Activated CD4-positive, alpha-beta T cell treated with anti-CD3 and anti-CD28 coated beads, Interleukin-2, Interleukin-4, amounts not matched to agents 100 ng/mL and 50 ng/mL, durations not matched to agents 16 hours and 8 hours (primary cell): ENCODE results near the gene LMAN2L.
"Not testable (repeated sequence)": the region's sequence is repeated elsewhere in the genome, so short reads cannot be mapped to it uniquely, and the experiment has no call there.

ENCODE experiments used
- DNase-seq: peaks from one replicate; pipeline ENCODE4 v3.0.0-alpha.2; 2020; ENCODE audit warnings: low spot score

The LMAN2L gene

GRCh38 chr2:96687711-96688640, 51.9 kb downstream of the LMAN2L start:
- no peak for DNase-seq

DNA sequence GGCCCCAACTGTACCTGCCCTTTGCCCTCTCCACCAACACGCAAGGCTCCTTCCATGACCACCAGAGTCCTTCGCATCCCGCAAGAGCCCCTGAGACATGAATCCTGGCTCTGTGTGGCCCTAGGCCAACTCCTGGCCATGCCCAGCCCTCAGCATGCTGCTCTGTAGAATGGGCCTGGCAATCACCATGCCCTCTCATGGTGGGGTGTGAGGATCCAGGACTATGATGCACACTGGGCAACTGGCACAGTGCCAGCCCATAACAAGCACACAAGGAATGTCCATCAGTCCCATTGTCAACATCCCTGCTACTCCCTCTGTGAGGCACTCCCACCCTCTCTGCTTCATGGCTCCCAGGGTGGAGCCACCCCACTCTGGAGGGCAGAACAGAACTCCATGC, 52.6 kb downstream of the LMAN2L start:
- DNase-seq, result no peak

- DNase-seq, result no peak
Measured at GRCh38 chr2:96685577-96686459, 54.0 kb downstream of the LMAN2L start.

GRCh38 chr2:96684883-96685576, 54.8 kb downstream of the LMAN2L start:
- DNase-seq, result no peak

GRCh38 chr2:96683972-96684820, 55.7 kb downstream of the LMAN2L start:
- DNase-seq, result no peak

DNA sequence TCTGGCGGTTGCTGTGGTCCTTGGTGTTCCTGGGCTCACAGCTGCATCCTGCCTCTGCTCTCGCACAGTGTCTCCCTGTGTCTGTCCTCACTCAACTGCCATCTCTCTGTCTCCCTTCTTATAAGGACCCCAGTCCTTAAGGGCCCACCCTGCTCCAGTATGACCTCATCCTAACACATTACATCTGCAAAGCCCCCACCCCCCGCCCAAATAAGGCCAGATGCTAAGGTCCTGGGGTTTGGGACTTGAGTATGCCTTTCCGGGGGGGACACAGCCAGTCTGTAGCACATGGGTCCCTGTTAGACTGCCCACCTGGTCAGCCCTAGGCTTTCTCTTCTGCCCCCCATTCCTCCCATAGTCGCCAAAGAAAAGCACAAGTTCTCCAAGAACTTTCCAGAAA, 56.6 kb downstream of the LMAN2L start:
- DNase-seq, result no peak

- DNase-seq, result no peak
Measured at GRCh38 chr2:96681540-96681939, 58.3 kb downstream of the LMAN2L start.

DNA sequence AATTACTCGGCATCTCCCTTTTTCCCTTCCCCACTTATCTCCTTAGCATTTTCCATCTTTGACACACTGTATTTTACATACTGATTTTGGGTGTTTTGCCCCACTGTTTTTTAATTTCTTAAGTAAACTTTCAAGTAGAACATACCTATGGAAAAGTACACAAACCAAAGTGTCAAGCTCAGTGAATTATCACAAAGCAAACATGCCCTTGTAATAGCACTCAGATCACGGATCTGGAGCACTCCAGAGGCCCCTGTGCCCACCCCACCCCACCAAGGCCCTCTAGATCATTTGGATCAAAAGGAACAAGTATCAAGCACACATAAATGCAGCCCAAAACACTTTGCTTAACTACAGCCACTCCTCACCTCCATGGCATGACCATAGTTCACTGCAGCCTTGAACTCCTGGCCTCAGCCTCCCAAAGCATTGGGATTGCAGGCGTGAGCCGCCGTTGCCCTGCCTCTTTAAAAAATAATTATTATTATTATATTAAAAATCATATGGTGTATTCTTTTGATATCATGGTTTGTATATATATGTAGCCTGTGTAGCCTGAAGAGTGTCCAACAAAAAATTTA, 59.2 kb downstream of the LMAN2L start:
- DNase-seq, result no peak

DNA sequence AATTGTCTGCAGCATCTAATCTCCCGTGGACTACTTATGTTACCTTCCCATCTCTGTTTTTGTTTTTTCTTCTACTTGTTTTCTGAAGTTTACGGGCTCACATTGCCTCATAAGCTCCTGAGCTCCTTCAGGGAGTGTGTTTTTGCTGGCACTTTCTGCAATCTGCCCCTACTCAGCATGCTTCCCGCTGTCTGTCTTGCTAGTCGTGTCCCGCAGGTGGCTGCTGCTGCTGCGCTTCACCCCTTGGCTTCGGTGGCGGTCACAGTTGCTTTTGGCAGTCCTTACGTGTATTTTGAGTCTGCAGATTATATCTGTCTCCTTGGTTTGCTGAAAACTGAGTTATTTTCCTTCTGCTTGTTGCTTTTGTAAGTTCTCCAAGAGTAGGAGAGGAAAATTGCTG, 60.0 kb downstream of the LMAN2L start:
- no peak for DNase-seq

DNA sequence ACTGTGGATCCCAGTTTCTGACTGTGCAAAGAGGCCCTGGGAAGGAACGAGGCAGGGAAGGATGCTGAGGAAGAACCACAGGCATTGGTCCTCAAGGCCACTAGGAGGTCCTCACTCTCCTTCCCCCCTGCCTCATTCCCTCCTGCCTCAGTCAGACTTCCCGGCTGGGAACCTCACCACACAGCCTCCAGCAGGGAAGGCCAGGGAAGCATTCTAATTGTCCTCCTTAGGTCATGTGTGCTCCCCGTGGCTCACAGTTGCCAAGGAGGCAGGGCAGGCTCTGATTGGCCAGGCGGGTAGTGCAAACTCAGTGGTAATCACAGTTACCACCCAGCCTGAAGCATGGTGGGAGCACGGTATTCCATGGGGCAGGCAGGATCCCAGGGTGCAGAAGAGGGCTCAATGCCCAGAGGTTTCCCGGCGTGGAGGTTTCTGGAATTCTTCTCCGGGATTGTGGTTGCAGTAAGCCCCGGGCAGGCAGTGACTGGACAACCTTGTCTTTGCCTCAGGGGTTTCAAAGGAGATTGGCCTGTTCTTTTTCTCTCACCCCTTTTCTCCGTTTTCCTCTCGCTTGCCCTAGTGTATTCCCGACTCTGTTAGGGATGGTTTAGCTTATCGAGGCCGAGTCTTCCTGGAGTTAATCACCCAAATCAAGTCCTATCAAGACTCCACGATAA, 70.2 kb downstream of the LMAN2L start:
- DNase-seq, result no peak

DNA sequence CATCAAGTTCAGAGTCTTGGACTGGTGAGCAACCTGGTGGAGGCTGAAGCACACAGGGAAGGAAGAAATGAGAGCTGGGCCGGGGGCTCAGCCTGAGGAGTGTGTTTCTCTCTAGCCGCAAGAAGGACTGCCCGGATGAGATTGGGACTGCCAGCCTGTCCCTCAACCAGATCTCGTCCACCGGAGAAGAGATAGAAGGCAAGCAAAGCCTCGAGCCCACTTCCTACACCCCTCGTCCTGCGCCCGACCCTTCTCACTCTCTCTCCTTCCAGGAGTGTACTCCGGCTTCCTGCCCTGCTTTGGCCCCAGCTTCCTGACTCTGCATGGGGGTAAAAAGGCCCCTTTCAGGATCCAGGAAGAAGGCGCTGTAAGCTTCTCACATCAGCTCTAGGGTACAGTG, 71.1 kb downstream of the LMAN2L start:
- DNase-seq, result no peak

DNA sequence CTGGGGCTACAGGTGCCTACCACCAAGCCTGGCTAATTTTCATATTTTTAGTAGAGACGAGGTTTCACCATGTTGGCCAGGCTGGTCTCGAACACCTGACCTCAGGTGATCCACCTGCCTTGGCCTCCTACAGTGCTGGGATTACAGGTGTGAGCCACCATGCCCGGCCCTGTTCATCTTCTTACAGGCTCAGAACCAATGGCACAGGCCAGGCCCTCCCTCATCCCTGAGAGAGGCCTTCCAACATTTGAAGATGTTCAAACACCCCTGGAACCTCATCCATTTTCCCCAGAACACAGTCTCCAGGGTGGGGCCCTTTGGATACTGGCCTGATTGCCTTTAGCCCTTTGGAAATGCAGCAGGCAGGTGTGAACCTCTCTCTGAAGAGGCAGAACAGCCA, 74.1 kb downstream of the LMAN2L start:
- not testable (repeated sequence) for DNase-seq

DNA sequence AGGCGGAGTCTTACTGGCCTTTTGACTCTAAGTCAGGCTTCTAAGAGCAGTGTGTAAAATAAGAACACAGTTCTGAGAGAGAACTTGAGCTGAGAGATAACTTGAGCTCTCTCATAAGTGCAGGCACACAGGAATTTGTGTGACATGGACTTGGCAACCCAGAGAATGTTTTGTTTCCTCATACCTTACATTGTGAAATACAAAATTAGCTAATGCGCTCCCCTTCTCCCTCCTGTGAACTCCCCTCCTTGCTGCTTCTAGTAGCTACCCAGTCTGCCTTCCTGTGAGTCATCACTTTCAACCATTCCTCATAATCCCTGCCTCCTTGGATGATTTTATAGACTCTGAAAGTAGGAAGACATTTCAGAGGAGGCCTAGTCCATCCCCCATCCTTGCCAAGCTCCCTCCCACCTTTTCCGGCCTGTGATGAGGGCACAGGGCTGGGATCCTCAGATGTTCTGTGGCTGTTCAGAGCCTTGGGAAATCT, 74.7 kb downstream of the LMAN2L start:
- DNase-seq, result no peak

- DNase-seq, result no peak
Measured at GRCh38 chr2:96664366-96664925, 75.4 kb downstream of the LMAN2L start.

- no peak for DNase-seq
Measured at GRCh38 chr2:96663829-96664228, 76.0 kb downstream of the LMAN2L start.

DNA sequence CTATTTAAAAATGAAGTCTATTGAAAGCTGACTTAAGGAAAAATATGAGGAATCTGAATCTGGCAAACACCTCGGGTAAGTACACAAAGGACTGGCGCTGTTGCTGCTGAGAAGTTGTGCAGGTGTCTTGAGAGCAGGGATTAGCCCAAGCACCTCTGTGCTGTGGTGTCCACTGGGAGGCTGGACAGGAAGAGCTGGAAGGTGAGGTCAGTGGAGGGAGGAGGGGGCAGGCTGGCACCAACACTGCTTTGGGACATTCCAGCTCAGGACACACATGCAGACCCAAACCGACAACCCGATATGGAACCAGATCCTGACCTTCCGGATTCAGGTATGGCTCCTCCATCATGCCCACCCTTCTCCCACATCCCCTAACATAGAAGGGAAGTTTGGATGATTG, 76.7 kb downstream of the LMAN2L start:
- no peak for DNase-seq

DNA sequence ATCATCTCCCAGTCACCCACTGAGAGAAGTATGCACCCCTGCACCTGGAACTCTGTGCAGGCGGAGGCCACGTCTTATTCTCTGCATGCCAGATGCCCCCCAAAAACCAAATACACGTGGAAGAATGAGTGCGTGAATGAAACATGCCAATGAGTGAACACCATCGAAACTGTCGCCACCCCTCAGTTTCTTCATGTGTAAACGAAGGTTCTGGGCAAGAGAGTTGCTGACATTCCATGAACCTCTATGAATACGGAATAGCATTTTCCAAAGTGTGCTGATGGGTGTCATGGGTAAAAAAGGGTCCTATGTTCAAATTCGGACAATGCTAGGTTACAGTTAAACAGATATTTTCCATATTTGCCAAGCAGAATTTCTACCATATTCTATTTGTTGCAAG, 77.5 kb downstream of the LMAN2L start:
- DNase-seq, result no peak

DNA sequence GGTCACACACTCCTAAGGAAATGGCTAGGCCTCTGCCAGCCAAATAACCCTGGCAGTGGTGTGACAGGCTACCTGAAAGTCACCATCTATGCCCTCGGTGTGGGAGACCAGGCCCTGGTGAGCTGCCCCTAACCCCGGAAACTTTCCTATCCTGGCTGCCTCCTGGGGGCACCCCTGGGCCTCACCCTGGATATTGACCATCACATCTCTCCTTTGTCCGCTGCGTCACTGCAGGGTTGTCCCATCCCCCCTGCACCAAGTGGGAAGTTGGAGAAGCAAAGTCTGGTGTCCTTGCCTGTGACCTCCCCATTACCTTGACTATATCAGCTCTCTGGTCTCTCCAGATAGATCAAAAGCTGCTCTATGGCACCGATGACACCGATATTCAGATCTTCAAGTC, 78.5 kb downstream of the LMAN2L start:
- no peak for DNase-seq

GRCh38 chr2:96656540-96656939, 83.3 kb downstream of the LMAN2L start:
- DNase-seq, result no peak
